HCT116 (cell line): ENCODE data around the gene PRLR.

Source experiments
- ATF3 ChIP-seq: IDR thresholded peaks from 2 replicates; pipeline ENCODE4 v1.6.1; 2012
- CTCF ChIP-seq, 3 experiments: fragments of 200-600 bp in 1 of 3; sonication (generic) in 1 of 3; IDR thresholded peaks in 2 of 3; conservative IDR thresholded peaks in 1 of 3; 2 replicates each; pipeline ENCODE4 v1.5.1; 2012 to 2017; ENCODE audit warnings: low read depth in 2 of 3, low read length in 2 of 3, antibody characterized with exemption in 1 of 3, borderline replicate concordance in 1 of 3, control low read depth in 1 of 3, mild to moderate bottlenecking in 1 of 3, mixed read lengths in 1 of 3, mixed run types in 1 of 3, moderate library complexity in 1 of 3; ENCODE audit not compliant: insufficient read depth in 1 of 3
- EGR1 ChIP-seq: IDR thresholded peaks from 2 replicates; pipeline ENCODE4 v1.6.1; 2012; ENCODE audit warnings: low read depth
- EZH2 ChIP-seq: fragments of 200-600 bp; sonication (generic); IDR thresholded peaks from 2 replicates; pipeline ENCODE4 v1.6.1; 2017; ENCODE audit warnings: antibody characterized with exemption, mixed run types
- REST ChIP-seq: IDR thresholded peaks from 2 replicates; pipeline ENCODE4 v1.6.1; 2012; ENCODE audit warnings: low read depth
- SP1 ChIP-seq: IDR thresholded peaks from 2 replicates; pipeline ENCODE4 v1.6.1; 2012; ENCODE audit warnings: low read depth
- YY1 ChIP-seq: IDR thresholded peaks from 2 replicates; pipeline ENCODE4 v1.6.1; 2011; ENCODE audit warnings: low read length, low read depth, moderate library complexity, mild to moderate bottlenecking; ENCODE audit not compliant: insufficient replicate concordance; ENCODE audit errors: extremely low read depth
- ZBTB33 ChIP-seq: IDR thresholded peaks from 2 replicates; pipeline ENCODE4 v1.6.1; 2011; ENCODE audit warnings: mild to moderate bottlenecking, low read length, moderate library complexity; ENCODE audit not compliant: insufficient replicate concordance; ENCODE audit errors: extremely low read depth

GRCh38 chr5:35195472-35195852 lies 34.8 kb downstream of the PRLR start:
- TF ChIP-seq CTCF (IDR thresholded peaks at IDR 0.05 in 2 of 3, conservative IDR thresholded peaks at IDR 0.05 in 1 of 3; ENCODE audit: borderline replicate concordance in 1 of 3, insufficient read depth in 1 of 3, low read depth in 2 of 3, low read length in 2 of 3) (no peak), ATF3 (no peak), EZH2 (no peak), ZBTB33 (no peak), YY1 (no peak), REST (no peak), SP1 (no peak), EGR1 (no peak)
